HG03442 (cell line): ENCODE data around the gene PWP2.
"Not testable (repeated sequence)": the region's sequence is repeated elsewhere in the genome, so short reads cannot be mapped to it uniquely, and the experiment has no call there.

Source experiments
- ATAC-seq: cut with Tn5 transposase; IDR thresholded peaks from one replicate; pipeline ENCODE4 v1.9.1; 2021; ENCODE audit warnings: mild to moderate bottlenecking, moderate library complexity; ENCODE audit not compliant: unreplicated experiment

Gene PWP2

GRCh38 chr21:44159349-44160297, 52.4 kb downstream of the PWP2 start:
- not testable (repeated sequence) for ATAC-seq

- ATAC-seq, result not testable (repeated sequence)
These were observed 53.1 kb downstream of the PWP2 start for GRCh38 chr21:44160298-44160672.

DNA sequence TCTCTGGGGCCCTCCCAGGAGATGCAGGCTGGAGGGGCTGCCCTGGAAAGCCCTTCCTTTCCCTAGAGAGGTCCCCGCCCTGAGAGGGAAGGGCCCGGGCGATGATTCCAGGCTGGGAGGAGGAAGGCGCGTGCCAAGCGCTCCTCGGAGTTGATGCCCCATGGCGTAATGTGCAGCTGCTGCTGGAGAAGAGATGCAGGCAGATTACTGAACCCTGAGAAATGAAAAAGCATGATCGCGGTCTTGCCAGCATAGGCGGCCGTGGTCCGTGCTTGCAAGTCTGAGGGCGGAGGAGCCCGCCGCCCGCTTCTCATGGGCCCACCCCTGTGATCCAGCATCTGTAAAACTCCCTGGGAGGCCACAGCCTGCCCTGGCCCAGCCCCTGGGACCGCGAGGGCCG, 53.6 kb downstream of the PWP2 start:
- not testable (repeated sequence) for ATAC-seq

DNA sequence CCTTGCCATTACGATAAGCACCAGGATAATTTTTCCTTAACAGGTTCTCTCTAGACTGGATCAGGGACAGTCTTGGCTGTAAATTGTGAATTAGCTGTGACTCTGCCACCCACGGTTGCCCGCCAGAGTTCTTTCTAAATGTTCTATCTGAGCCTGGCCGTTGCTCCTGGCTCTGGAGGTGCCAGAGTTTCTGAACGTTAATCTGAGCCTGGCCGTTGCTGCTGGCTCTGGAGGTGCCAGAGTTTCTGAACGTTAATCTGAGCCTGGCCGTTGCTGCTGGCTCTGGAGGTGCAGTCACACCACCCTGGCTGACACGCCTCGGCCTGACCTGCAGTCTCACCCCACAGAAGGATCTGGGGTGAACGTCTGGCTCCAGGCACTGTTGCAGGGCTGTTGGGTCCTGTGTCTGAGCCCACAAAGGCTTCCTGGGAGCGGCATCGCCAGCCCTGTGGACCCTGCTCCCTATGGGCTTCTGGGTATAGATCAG, 56.0 kb downstream of the PWP2 start:
- not testable (repeated sequence) for ATAC-seq

GRCh38 chr21:44165933-44166332, 58.7 kb downstream of the PWP2 start:
- ATAC-seq, result not testable (repeated sequence)

GRCh38 chr21:44167527-44167926, 60.3 kb downstream of the PWP2 start:
- ATAC-seq, result not testable (repeated sequence)

DNA sequence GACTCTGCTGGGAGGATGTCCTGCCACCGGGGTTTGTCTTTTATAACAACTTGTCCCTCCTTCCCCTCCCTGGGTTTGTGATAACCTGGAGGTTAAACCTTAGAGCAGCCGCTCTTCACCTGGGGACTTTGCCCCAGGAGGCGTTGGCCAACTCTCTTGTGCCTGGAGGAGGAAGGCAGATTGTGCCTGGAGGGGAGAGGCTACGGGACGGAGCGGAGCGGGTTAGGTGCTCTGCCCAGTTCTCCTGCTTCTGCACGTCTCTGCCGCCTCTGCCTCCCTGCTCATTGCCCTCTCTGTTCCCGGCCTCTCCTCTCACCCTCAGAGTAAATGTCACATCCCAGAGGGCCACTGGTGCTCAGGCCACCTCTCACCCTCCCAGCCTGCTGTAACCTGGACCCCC, 63.1 kb downstream of the PWP2 start:
- ATAC-seq, result not testable (repeated sequence)

- ATAC-seq, result not testable (repeated sequence)
These were observed 63.7 kb downstream of the PWP2 start for GRCh38 chr21:44170863-44171262.

- not testable (repeated sequence) for ATAC-seq
These were observed 64.9 kb downstream of the PWP2 start for GRCh38 chr21:44171962-44172572.

- ATAC-seq, result not testable (repeated sequence)
These were observed 65.5 kb downstream of the PWP2 start for GRCh38 chr21:44172741-44173140.

DNA sequence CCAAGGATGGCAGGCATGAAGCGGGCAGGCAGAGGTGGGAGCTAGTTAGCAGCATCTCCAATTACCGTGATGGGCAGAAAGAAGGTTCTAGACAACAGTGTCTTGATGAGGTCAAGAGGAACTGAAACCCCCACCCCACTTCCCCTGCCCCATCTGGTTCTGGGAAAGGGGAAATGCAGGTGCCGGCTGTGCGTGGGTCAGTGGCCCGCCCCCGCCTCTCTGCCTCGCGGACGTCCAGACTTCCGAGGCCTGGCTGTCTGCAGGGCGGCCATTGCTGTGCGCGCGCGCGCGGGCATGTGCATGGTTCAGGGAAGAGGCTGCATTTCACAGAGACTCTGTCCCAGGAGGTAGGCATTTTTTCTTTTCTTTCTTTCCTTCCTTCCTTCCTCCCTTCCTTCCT, 68.0 kb downstream of the PWP2 start:
- ATAC-seq, result not testable (repeated sequence)

DNA sequence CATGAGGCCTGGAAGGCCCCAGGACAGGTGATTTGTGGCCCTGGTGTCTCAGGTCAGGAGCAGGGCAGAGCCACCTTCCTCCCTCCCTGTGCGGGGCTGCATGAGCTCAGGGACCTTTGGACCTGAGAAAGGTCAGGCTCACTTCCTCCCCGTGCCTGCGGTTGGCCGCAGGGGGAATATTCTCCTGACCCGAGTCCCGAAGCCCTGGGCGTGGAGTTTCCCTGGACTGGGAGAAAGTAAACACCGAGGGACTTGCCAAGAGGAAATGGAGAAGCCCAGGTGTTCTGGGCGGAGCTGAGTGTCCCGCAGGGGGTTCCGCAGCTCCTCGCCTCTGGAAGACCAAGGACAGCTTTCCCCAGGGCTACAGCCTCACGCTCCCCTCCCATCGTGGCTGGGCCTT, 68.9 kb downstream of the PWP2 start:
- not testable (repeated sequence) for ATAC-seq
